ENCODE results near the gene SEMG1.

- peak in 3 of 4 donors; percentile 46 to 93 (median 80) for TF ChIP-seq POLR2A (IDR thresholded peaks at IDR 0.05)
- TF ChIP-seq CTCF (IDR thresholded peaks at IDR 0.05): no peak
- TF ChIP-seq EP300 (IDR thresholded peaks at IDR 0.05): peak in 1 of 4 donors; percentile 56
- peak; percentile 28 to 89 for TF ChIP-seq POLR2AphosphoS5 (IDR thresholded peaks at IDR 0.05)
Measured at GRCh38 chr20:45254383-45255262, 47.8 kb downstream of the SEMG1 start, which contains the start of gene SLPI.

Measured in upper lobe of left lung (tissue), 4 donors.